SU-DHL-6 (cell line): Measurements from ENCODE around the gene AFF2.

Experiments used
- H2AFZ ChIP-seq: fragments of 200-600 bp; sonication (generic); 2 replicates; pipeline ENCODE4 v1.6.1; 2014; ENCODE audit warnings: low read depth, mild to moderate bottlenecking, moderate library complexity, mixed read lengths, antibody characterized with exemption, low read length; ENCODE audit not compliant: severe bottlenecking
- H3F3A ChIP-seq: fragments of 200-600 bp; shearing (Covaris generic); 2 replicates; pipeline ENCODE4 v1.6.0; 2016; ENCODE audit warnings: antibody characterized with exemption, mild to moderate bottlenecking; ENCODE audit not compliant: insufficient read depth
- H3K27ac ChIP-seq: fragments of 200-600 bp; sonication (generic); 2 replicates; pipeline ENCODE4 v1.5.1; 2016; ENCODE audit warnings: low read depth, mild to moderate bottlenecking, low read length, moderate library complexity, mixed read lengths
- H3K27me3 ChIP-seq: fragments of 200-600 bp; sonication (generic), shearing (Covaris generic); 2 replicates; pipeline ENCODE4 v1.6.0; 2014; ENCODE audit warnings: mild to moderate bottlenecking, low read length
- H3K36me3 ChIP-seq: fragments of 200-600 bp; sonication (generic); 2 replicates; pipeline ENCODE4 v1.6.1; 2014; ENCODE audit warnings: mild to moderate bottlenecking, low read length, mixed read lengths
- H3K4me2 ChIP-seq: fragments of 300-600, 200-600 bp; shearing (Covaris generic), sonication (generic); 2 replicates; pipeline ENCODE4 v1.6.0; 2014; ENCODE audit warnings: low read length, low read depth, mild to moderate bottlenecking; ENCODE audit not compliant: poor library complexity, severe bottlenecking
- H3K4me3 ChIP-seq: fragments of 200-600 bp; sonication (generic); 2 replicates; pipeline ENCODE4 v1.5.1; 2014; ENCODE audit warnings: antibody characterized with exemption, low read length, mild to moderate bottlenecking, mixed read lengths; ENCODE audit not compliant: insufficient read depth, poor library complexity, severe bottlenecking
- H3K79me2 ChIP-seq: fragments of 200-600 bp; sonication (generic); 2 replicates; pipeline ENCODE4 v1.6.1; 2014; ENCODE audit warnings: mild to moderate bottlenecking, low read length, moderate library complexity; ENCODE audit not compliant: insufficient read depth
- H3K9ac ChIP-seq: fragments of 200-600 bp; sonication (generic); 2 replicates; pipeline ENCODE4 v1.7.0; 2014; ENCODE audit warnings: mild to moderate bottlenecking, low read length
- H3K9me2 ChIP-seq: fragments of 200-600 bp; sonication (generic); replicated peaks from 2 replicates; pipeline ENCODE4 v1.6.1; 2014; ENCODE audit warnings: low read length; ENCODE audit not compliant: insufficient read depth
- H3K9me3 ChIP-seq: fragments of 200-600 bp; sonication (generic); 2 replicates; pipeline ENCODE4 v1.6.1; 2014; ENCODE audit warnings: low read length, mixed read lengths; ENCODE audit not compliant: insufficient read depth
- H4K20me1 ChIP-seq: fragments of 200-600 bp; sonication (generic); 2 replicates; pipeline ENCODE4 v1.6.1; 2014; ENCODE audit warnings: low read depth, mild to moderate bottlenecking, antibody characterized with exemption, low read length, moderate library complexity, mixed read lengths
- CTCF ChIP-seq: fragments of 200-600 bp; sonication (generic); IDR thresholded peaks from one replicate; pipeline ENCODE4 v1.5.1; 2017; ENCODE audit warnings: antibody characterized with exemption, mild to moderate bottlenecking, low read length, moderate library complexity; ENCODE audit not compliant: insufficient read depth, poor library complexity, severe bottlenecking
- EZH2phosphoT487 ChIP-seq: fragments of 200-600 bp; sonication (generic), shearing (Covaris generic); conservative IDR thresholded peaks from 2 replicates; pipeline ENCODE4 v1.6.1; 2018; ENCODE audit warnings: mild to moderate bottlenecking, antibody characterized with exemption, low read length, moderate library complexity, mixed read lengths

The AFF2 gene

GRCh38 chrX:149044471-149044870 is 544.1 kb downstream of the AFF2 start:
- no peak overlapping the region for H3K27ac ChIP-seq
- TF ChIP-seq CTCF, result no peak
- TF ChIP-seq EZH2phosphoT487, result no peak

GRCh38 chrX:149045645-149046210 is 545.3 kb downstream of the AFF2 start:
- no peak overlapping the region for H2AFZ ChIP-seq
- H4K20me1 ChIP-seq, result no peaks in the 10 kb centered on the region
- H3K4me2 ChIP-seq, result no peak overlapping the region
- no peaks in the 10 kb centered on the region for H3K9me3 ChIP-seq
- no peak overlapping the region for H3K4me3 ChIP-seq
- H3K27me3 ChIP-seq, result no peaks in the 10 kb centered on the region
- H3K27ac ChIP-seq, result no peak overlapping the region
- H3K9me2 ChIP-seq, result no peaks in the 10 kb centered on the region
- H3K36me3 ChIP-seq, result no peaks in the 10 kb centered on the region
- H3K79me2 ChIP-seq, result no peaks in the 10 kb centered on the region
- H3F3A ChIP-seq, result no peaks in the 10 kb centered on the region
- no peak overlapping the region for H3K9ac ChIP-seq
- no peak for TF ChIP-seq CTCF
- TF ChIP-seq EZH2phosphoT487, result no peak

More at GRCh38 chrX:149044471-149044870, 544.1 kb downstream of the AFF2 start:
- Histone ChIP-seq H3K36me3 (no peaks in the 10 kb centered on the region), H3K9me3 (no peaks in the 10 kb centered on the region), H3K4me3 (no peak overlapping the region), H2AFZ (no peak overlapping the region), H3K27me3 (no peaks in the 10 kb centered on the region), H3K9me2 (no peaks in the 10 kb centered on the region), H4K20me1 (no peaks in the 10 kb centered on the region), H3K9ac (no peak overlapping the region), H3F3A (no peaks in the 10 kb centered on the region), H3K4me2 (no peak overlapping the region), H3K79me2 (no peaks in the 10 kb centered on the region)
